Thyroid gland (tissue), 4 donors: ENCODE results near the gene HES4. TPM values are rescaled to one million over a fixed set of nuclear protein-coding genes. Genes with fewer than 3 reads are reported as not detected.

Experiments used
- DNase-seq, 2 donors: peaks; one replicate each; pipeline ENCODE4 v3.0.0-alpha.2; 2019
- H3K27ac ChIP-seq, 3 donors: fragments of 200-600 bp; sonication (generic); 1 replicate in 2 of 3; 2 replicates in 1 of 3; pipeline ENCODE4 v1.5.1; 2016 to 2019; ENCODE audit warnings: mild to moderate bottlenecking in 1 of 3, moderate library complexity in 1 of 3
- H3K27me3 ChIP-seq: fragments of 200-600 bp; sonication (generic); one replicate; pipeline ENCODE4 v1.5.1; 2019
- H3K36me3 ChIP-seq, 2 donors: fragments of 200-600 bp; sonication (generic); one replicate each; pipeline ENCODE4 v1.5.1; 2016 to 2019
- H3K4me1 ChIP-seq, 2 donors: fragments of 200-600 bp; sonication (generic); one replicate each; pipeline ENCODE4 v1.5.1; 2017 to 2019
- H3K4me3 ChIP-seq, 3 donors: fragments of 200-600 bp; sonication (generic); replicated peaks in 1 of 3; 1 replicate in 2 of 3; 2 replicates in 1 of 3; pipeline ENCODE4 v1.5.1; 2016; ENCODE audit warnings: mild to moderate bottlenecking in 1 of 3
- H3K9me3 ChIP-seq: fragments of 200-600 bp; sonication (generic); one replicate; pipeline ENCODE4 v1.5.1; 2017
- CTCF ChIP-seq, 6 experiments: fragments of 200-600 bp in 3 of 6; fragments of 450-650 bp in 3 of 6; sonication (generic) in 3 of 6; IDR thresholded peaks; one replicate each; pipeline ENCODE4 v1.5.1; 2016 to 2019; ENCODE audit warnings: antibody characterized with exemption in 6 of 6, mild to moderate bottlenecking in 2 of 6, inconsistent platforms in 1 of 6, moderate library complexity in 1 of 6
- POLR2A ChIP-seq, 2 donors: fragments of 450-650 bp; IDR thresholded peaks; one replicate each; pipeline ENCODE4 v1.6.1; 2017; ENCODE audit warnings: antibody characterized with exemption in 2 of 2, mild to moderate bottlenecking in 2 of 2, moderate library complexity in 1 of 2
- WGBS, 2 donors: methylation state at CpG; one replicate each; pipeline ENCODE4 v1.1.5; 2017; 5-methylcytosine and 5-hydroxymethylcytosine counted together
- intact Hi-C: fragments of 100-400 bp; cut with DNase I; formaldehyde crosslinking; loops from one replicate; pipeline ENCODE4 v1.15.1; 2023
- total RNA-seq, 4 donors: library from RNA; depleted of rRNA; stranded (reverse); fragments of >200 nt; gene quantifications; one replicate each; pipeline ENCODE4 v1.2.3, GENCODE V29; 2016

The HES4 gene
- total RNA-seq, 4 donors from 2014 or later = 5.0 to 29.2 (median 18.6) TPM

DNA sequence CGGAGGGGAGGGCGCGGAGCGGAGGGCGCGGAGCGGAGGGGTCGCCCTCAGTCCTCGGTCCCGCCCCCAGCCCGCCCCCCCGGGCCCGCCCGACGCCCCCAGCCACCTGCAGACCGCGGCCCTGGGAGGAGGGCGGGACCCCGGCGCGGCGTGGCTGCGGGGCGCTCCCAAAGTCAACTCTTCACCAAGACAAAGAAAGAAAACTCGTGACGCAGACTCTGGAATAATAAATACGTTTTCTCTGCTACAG, 1.2 kb downstream of the HES4 start:
- Histone ChIP-seq H3K27me3 (no peaks in the 10 kb centered on the region), H3K4me3 (peak overlapping the region in 1 of 3 donors; percentile 73), H3K9me3 (no peaks in the 10 kb centered on the region), H3K36me3 (no peaks in the 10 kb centered on the region), H3K27ac (peak overlapping the region in 1 of 3 donors; percentile 75), H3K4me1 (peaks cover 18 to 28% of the 10 kb centered on the region in 2 donors)
- 6% methylated on average over 10 of the region's 27 CpGs; no CpG with 5 or more reads in 1 of the 2 donors for WGBS, 2 donors
- TF ChIP-seq POLR2A (IDR thresholded peaks at IDR 0.05) (no peak), CTCF (IDR thresholded peaks at IDR 0.05) (no peak)
- intact Hi-C loops = no loop called here
- no peak for DNase-seq

DNA sequence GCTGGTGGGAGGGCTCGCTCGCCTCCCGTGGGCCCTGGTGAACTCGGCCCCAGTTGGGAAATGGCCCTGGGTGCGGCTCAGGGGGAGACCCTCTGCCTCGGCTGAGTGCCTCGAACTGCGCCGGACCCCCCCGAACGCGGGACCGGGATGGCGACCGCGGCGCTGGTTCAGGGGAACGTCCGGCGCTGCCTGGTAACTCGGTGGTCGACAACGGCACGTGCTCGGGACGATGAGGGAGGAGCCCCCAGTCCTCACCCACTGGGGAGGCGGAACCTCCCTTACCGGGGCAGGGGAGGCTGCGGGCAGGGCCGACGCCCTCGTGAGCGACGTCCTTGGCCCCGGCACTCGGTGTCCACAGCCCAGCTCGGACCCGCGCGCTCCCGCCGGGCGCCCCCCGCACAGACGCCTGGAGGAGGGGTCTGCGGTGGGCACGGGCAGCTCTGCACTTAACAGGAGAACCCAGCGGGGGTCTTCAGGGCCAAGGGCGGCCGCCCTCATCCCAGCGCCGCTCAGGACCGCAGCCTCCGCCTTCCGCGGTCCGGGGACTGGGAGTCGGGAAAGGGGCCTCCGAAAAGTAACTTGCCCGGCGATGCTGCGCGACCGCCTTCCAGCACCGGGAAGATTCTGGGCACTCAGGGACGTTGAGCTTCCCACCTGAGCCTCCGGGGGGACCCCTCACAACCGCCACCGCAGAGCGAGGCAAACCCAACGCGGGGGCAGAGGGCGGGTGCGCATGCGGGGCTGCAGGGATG, 1.7 kb downstream of the HES4 start:
- H3K4me3 ChIP-seq = peak overlapping the region in 1 of 3 donors; percentile 73
- no peak for DNase-seq
- peak overlapping the region in 1 of 3 donors; percentile 75 for H3K27ac ChIP-seq
- H3K4me1 ChIP-seq = peaks cover 18 to 28% of the 10 kb centered on the region in 2 donors
- WGBS, 2 donors = 30% methylated on average over 19 of the region's 75 CpGs; no CpG with 5 or more reads in 1 of the 2 donors
- no peaks in the 10 kb centered on the region for H3K36me3 ChIP-seq
- intact Hi-C loops = no loop called here
- no peak for TF ChIP-seq POLR2A (IDR thresholded peaks at IDR 0.05)
- TF ChIP-seq CTCF (IDR thresholded peaks at IDR 0.05) = no peak
- H3K9me3 ChIP-seq = no peaks in the 10 kb centered on the region
- no peaks in the 10 kb centered on the region for H3K27me3 ChIP-seq

DNA sequence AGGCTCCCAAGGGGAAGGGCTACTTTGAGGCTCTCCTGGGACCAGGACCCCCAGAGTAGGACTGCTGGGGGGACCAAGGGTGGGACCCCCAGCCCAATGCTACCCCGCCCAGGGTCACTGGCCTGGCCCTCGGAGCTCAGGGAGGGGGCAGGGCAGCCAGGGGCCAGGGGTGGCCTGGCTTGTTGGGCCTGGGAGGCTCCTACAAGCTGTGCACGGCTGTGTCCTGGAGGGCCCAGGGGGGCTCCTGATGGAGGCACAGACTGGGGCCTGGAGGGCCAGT, 2.2 kb downstream of the HES4 start:
- Histone ChIP-seq H3K27me3 (no peaks in the 10 kb centered on the region), H3K4me1 (peaks cover 18 to 28% of the 10 kb centered on the region in 2 donors), H3K9me3 (no peaks in the 10 kb centered on the region), H3K36me3 (no peaks in the 10 kb centered on the region), H3K4me3 (no peak overlapping the region), H3K27ac (no peak overlapping the region)
- 57% methylated on average over 2 of the region's 3 CpGs; no CpG with 5 or more reads in 1 of the 2 donors for WGBS, 2 donors
- TF ChIP-seq CTCF (IDR thresholded peaks at IDR 0.05) = no peak
- no peak for TF ChIP-seq POLR2A (IDR thresholded peaks at IDR 0.05)
- no peak for DNase-seq
- intact Hi-C loops = no loop called here

DNA sequence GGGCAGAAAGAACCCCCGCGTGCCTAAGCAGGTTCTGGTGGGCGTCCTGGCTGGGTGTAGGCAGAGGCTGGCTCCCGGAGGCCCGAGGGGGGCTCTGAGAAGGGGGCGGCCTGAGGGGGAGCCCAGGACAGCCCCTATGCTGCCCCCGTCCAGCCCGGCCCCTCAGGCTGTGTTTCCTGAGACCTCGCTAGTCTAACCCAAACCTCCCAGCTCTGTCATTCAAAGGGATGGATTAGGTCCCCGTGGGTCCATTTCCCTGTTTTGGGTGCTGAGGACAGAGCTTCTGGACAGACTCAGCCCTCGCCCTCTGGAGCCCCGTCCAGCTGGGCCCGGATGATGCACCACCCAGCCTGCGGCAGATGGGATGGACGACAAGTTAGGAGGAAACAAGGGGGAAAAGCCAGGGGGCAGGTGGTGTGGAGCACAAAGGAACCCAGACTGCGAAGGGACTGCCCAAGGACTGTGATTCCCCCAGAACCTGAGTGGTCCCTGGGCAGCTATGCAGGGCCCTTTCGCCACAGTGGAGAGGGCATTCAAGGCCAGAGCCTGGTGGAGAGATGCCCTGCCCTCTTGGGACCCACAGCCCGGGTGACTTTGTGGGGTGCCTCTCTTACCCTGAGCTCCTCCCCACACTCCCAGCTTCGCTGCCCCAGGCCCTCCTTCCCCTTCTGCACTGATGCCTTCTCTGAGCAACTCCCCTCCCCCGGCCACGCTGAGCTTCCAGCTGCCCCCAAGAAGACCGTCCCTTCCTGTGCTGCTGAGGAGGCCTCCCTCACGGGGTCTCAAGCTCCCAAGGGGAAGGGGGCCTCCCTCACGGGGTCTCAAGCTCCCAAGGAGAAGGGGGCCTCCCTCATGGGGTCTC, 2.8 kb downstream of the HES4 start:
- TF ChIP-seq CTCF (IDR thresholded peaks at IDR 0.05) (no peak), POLR2A (IDR thresholded peaks at IDR 0.05) (no peak)
- Histone ChIP-seq H3K4me3 (no peak overlapping the region), H3K4me1 (peaks cover 18 to 27% of the 10 kb centered on the region in 2 donors), H3K36me3 (no peaks in the 10 kb centered on the region), H3K27ac (no peak overlapping the region), H3K9me3 (no peaks in the 10 kb centered on the region), H3K27me3 (no peaks in the 10 kb centered on the region)
- intact Hi-C loops = no loop called here
- 68 to 74% methylated on average over 20 to 24 of the region's 24 CpGs for WGBS, 2 donors
- no peak for DNase-seq
